ENCODE data around the gene WDR36. TPM values are rescaled to one million over a fixed set of nuclear protein-coding genes. Genes with fewer than 3 reads are reported as not detected.

The WDR36 gene
- total RNA-seq, 2 donors from 2014 or later, result 10.5 to 12.6 TPM

DNA sequence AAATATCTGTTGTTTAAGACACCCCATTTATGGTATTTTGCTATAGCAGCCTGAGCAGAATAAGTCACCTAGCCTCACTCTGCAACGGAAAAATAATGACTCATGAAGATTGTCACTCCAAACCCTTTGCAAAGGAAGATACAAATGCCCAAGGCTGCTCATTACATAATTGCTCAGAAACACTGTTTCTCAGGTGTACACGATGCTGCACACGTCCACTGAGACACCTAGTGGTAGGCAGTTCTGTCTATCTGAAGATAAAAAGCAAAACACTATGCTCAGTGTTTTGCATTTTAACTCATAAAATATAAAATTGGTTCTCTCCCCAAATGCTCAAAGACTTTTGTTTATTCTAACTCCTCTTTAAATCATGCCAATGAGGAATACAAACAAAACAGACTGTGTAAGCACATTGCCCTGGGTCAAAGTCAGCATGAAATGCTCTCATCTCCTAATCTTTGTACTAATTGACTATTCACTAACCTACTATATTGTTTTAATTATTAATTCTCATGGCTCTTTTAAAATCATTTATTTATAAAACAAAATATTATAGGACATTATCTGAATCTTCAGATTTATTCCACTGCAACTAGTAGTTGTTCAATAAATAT lies 28.3 kb upstream of the WDR36 start:
- H3K36me3 ChIP-seq, result no peaks in the 10 kb centered on the region
- TF ChIP-seq, protein P1, sequence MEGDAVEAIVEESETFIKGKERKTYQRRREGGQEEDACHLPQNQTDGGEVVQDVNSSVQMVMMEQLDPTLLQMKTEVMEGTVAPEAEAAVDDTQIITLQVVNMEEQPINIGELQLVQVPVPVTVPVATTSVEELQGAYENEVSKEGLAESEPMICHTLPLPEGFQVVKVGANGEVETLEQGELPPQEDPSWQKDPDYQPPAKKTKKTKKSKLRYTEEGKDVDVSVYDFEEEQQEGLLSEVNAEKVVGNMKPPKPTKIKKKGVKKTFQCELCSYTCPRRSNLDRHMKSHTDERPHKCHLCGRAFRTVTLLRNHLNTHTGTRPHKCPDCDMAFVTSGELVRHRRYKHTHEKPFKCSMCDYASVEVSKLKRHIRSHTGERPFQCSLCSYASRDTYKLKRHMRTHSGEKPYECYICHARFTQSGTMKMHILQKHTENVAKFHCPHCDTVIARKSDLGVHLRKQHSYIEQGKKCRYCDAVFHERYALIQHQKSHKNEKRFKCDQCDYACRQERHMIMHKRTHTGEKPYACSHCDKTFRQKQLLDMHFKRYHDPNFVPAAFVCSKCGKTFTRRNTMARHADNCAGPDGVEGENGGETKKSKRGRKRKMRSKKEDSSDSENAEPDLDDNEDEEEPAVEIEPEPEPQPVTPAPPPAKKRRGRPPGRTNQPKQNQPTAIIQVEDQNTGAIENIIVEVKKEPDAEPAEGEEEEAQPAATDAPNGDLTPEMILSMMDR (IDR thresholded peaks at IDR 0.05), result peak in 1 of 2 donors; percentile 50
- H3K4me1 ChIP-seq, result no peaks in the 10 kb centered on the region
- no peak overlapping the region for H3K27ac ChIP-seq
- no peaks in the 10 kb centered on the region for H3K27me3 ChIP-seq
- no peak overlapping the region for H3K4me3 ChIP-seq
- DNase-seq (ENCODE audit: low spot score), result no peak
- H3K9me3 ChIP-seq, result peaks cover 0 to 8% of the 10 kb centered on the region in 2 donors

DNA sequence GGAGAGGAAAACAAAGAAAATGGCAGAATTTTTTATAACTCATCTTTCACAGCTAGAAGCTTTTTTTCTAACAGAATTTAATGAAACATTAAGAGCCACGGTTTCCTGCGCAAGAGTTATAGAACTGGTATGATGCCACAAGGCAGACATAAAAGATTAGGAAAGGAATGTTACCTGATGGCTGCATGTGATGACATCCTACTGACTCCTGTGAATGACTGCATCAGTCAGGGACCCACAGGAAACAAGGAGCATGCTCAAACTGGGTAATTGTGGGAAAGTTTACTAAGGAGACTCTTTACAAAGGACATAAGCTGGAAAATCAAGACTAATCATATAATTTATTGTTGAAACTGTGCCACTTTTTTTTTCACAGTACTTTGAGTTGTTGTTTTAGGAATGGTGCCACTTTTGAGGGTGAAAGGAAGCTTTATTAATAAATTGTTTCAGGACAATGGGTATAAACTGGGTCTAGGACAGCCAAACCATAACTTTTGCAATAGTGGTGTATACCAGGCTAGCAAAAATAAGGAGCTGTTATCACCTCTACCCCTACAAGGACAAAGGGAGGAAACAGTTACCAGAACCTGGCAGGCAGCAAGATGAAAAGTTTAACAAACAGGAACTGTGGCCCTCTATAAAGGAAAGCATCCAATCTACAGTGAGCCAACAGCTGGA lies 25.7 kb upstream of the WDR36 start:
- DNase-seq (ENCODE audit: low spot score), result no peak
- peaks cover 0 to 5% of the 10 kb centered on the region in 2 donors for H3K27me3 ChIP-seq
- peaks cover 0 to 12% of the 10 kb centered on the region in 2 donors for H3K4me1 ChIP-seq
- TF ChIP-seq, protein P1 (IDR thresholded peaks at IDR 0.05), result no peak
- no peaks in the 10 kb centered on the region for H3K9me3 ChIP-seq
- H3K4me3 ChIP-seq, result no peak overlapping the region
- H3K27ac ChIP-seq, result no peak overlapping the region
- H3K36me3 ChIP-seq, result no peaks in the 10 kb centered on the region

DNA sequence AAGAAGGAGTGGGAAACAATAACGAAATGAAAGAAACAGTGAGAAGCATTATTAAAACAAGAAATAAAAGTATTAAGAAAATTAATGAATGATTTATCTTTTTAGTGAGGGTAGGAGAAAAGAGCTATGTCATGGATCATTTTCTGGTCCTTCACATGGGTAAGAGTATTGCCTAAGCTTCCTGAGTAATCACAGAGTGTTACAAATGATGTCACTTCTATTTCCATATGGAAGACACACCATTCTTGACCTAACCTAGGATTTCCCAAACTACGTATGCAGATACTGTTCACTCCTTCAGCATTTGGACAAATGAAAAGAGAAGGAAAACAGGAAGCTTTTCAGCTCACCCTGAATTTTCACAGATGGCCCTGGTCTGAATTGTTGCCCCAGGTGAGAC lies 23.9 kb upstream of the WDR36 start:
- Histone ChIP-seq H3K27me3 (peaks cover 0 to 5% of the 10 kb centered on the region in 2 donors), H3K27ac (no peak overlapping the region), H3K4me3 (no peak overlapping the region), H3K4me1 (peaks cover 0 to 12% of the 10 kb centered on the region in 2 donors), H3K36me3 (no peaks in the 10 kb centered on the region), H3K9me3 (no peaks in the 10 kb centered on the region)
- DNase-seq (ENCODE audit: low spot score), result no peak
- TF ChIP-seq, protein P1 (IDR thresholded peaks at IDR 0.05), result no peak

DNA sequence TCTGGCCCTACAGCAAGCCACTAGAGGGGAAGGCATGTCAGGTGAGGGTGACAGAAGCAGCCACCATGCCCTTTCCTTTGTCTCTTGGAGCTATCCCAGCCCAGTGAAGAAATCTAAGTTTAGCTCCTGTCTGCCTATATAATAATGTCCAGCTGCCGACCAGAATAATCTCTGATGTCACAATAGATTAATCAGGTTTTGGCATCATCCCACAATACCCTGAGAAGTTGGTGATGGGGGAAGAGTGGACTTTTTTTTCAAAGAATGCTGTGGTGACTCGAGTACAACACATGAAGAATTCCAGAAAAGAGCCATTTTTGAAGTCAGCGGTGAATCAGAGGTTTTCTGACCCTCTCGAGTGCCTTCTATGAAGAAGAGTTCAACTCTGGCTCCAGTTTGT lies 22.3 kb upstream of the WDR36 start:
- peaks cover 0 to 5% of the 10 kb centered on the region in 2 donors for H3K27me3 ChIP-seq
- DNase-seq (ENCODE audit: low spot score), result no peak
- no peak overlapping the region for H3K4me3 ChIP-seq

DNA sequence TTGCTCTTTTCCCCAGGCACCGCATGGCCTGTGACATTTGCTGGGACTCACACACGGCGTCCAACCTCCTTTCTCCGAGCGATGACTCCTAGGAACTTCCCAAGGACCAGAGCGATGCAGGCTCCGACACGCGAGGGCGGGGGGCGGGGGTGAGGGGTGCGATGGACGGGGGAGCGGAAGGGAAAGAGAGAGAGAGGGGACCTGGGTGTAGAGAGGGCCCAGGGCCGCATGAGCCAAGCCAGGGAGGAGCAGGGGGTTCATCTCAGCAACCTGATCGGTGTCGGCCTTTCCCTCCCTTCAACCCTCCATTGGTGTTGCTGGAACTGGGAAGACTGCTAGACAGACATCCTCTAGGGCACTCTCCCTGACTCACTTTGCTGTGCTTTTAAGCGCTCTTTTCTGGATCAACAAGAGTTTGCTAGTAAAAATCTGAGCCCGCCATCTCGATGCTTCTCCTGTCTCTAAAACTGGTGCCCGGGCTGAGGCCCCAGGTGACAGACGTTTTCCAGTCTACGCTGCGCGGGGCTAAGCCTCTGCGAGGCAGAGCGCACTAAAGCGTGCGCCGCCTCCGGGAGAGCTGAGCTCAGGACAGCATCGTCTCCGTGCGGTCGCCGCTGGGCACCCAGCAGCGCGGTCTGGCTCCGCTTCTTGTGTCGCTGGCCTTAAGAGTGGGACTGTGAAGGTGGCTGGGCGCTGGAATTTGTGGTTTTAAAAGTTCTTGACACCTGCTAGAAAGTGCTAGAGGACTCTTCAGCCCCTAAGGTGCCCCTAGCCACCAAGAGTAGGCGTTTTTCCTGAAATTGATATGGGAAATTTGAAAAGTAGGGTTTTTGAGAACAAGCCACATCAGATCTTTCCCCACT lies 21.6 kb upstream of the WDR36 start:
- Histone ChIP-seq H3K9me3 (no peaks in the 10 kb centered on the region), H3K4me1 (peaks cover 0 to 12% of the 10 kb centered on the region in 2 donors), H3K4me3 (peak overlapping the region; percentile 10 to 36), H3K27me3 (peaks cover 0 to 5% of the 10 kb centered on the region in 2 donors), H3K27ac (no peak overlapping the region), H3K36me3 (no peaks in the 10 kb centered on the region)
- DNase-seq (ENCODE audit: low spot score), result no peak
- TF ChIP-seq, protein P1 (IDR thresholded peaks at IDR 0.05), result no peak

More for the DNA sequence above, 22.3 kb upstream of the WDR36 start:
- Histone ChIP-seq H3K9me3 (no peaks in the 10 kb centered on the region), H3K27ac (no peak overlapping the region), H3K4me1 (peaks cover 0 to 12% of the 10 kb centered on the region in 2 donors), H3K36me3 (no peaks in the 10 kb centered on the region)
- TF ChIP-seq, protein P1 (IDR thresholded peaks at IDR 0.05), result no peak

Data from right atrium auricular region (tissue), 2 donors.